Limb (tissue), 2 donors: ENCODE measurements around the gene CAP2.

Experiments
- DNase-seq, 2 donors: peaks; one replicate each; pipeline ENCODE4 v3.0.0-alpha.2; 2016; ENCODE audit errors: extremely low spot score in 2 of 2

The CAP2 gene, protein sequence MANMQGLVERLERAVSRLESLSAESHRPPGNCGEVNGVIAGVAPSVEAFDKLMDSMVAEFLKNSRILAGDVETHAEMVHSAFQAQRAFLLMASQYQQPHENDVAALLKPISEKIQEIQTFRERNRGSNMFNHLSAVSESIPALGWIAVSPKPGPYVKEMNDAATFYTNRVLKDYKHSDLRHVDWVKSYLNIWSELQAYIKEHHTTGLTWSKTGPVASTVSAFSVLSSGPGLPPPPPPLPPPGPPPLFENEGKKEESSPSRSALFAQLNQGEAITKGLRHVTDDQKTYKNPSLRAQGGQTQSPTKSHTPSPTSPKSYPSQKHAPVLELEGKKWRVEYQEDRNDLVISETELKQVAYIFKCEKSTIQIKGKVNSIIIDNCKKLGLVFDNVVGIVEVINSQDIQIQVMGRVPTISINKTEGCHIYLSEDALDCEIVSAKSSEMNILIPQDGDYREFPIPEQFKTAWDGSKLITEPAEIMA

DNA sequence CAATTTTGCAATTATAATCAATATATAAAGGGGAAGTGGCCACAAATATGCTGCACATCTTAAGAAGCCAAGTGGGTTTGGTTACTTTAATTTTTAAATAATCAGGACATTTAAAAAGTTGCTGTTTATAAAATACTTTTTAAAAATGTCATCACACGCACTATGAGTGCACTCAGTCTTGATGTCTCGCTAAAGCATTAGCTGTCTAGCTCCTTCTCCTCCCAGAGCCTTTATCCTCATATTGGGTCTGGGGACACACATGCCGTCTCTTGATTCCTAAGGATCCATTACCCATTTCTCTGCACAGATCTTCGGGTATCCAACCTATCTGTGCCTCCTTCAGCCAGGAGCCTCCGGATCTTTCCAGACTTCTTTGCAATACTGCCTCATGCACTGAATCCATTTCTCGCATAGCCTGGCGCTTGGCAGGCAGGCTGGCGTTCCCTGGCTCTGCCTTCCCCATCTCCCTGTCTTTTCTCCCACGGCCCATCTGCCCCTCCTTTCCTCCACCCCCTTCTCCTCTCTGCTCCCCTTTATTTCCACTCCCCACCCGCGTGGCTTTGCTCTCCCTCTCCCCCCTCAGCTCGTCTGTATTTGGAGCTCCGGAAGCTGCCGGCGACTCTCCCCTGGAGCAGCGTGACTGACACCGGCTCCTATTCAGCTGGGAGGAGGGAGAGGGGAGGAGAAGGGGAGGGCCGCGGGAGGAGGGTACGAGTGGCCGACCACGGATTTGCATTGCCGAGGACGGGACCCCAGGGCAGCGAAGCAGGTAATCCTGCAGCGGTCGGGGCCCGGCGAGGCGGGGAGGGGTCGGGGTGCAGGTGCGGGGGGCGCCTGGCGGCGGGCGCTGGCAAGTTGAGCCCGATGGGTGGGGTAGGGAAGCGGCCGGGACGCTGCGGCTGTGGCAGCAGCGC, at the start of gene CAP2:
Gene CAP2, plus strand, starts transcription at position 618 of the 914 bp plus-strand sequence. CDS start 27,961 bp downstream, outside the sequence.
- DNase-seq: peak; percentile 81 to 84

DNA sequence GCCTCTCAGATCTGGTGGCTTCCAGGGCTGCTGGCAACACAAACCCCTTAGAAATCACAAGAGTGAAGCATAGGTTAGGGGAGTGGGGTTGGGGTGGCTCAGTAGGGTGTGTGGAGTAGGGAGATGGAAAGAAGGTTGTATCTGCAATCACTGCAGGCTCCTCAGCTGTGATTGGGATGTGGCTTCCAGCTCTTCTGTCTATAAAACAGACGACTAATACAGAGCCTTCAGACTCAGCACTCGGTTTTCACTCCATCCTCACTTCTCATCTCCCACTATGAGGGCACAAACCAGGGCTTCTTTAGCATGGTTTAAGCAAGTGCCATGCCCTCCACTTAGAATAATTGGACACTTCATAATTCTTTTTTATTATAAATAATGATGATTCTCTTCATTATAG, 46.4 kb upstream of the CAP2 start:
- DNase-seq: no peak

- DNase-seq: no peak
These were observed 44.0 kb upstream of the CAP2 start for GRCh38 chr6:17349427-17349826.

GRCh38 chr6:17352302-17352701, 41.1 kb upstream of the CAP2 start:
- no peak for DNase-seq

- DNase-seq: no peak
These were observed 39.8 kb upstream of the CAP2 start for GRCh38 chr6:17353440-17354175.

GRCh38 chr6:17354700-17355403, 38.5 kb upstream of the CAP2 start:
- no peak for DNase-seq

DNA sequence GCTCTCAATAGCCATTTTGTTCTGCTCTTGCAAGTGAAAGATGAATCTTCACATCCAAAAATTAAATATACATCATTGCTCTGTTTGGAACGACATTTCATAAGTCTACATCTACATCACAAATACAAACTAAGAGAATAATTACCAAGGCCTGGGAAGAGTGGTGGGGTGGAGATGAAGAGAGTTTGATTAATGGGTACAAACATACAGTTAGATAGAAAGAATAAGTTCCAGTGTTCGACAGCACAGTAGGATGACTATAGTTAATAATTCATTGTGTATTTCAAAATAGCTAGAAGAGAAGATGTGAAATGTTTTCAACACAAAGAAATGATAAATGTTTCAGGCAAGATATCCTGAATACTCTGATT, 38.0 kb upstream of the CAP2 start:
- no peak for DNase-seq

DNA sequence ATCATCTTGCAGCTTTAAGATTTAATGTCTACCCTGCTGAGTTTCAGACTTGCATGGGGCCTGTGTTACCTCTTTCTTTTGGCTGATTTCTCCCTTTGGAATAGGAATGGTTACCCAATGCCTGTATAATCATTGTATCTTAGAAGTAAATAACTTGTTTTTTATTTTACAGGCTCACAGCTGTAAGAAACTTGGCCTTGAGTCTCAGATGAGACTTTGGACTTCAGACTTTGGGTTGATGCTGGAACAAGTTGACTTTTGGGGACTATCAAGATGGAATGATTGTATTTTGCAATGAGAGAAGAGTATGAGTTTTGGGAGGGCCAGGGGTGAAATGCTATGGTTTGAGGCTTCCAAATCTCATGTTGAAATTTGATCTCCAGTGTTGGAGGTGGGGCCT, 34.9 kb upstream of the CAP2 start:
- DNase-seq: no peak

DNA sequence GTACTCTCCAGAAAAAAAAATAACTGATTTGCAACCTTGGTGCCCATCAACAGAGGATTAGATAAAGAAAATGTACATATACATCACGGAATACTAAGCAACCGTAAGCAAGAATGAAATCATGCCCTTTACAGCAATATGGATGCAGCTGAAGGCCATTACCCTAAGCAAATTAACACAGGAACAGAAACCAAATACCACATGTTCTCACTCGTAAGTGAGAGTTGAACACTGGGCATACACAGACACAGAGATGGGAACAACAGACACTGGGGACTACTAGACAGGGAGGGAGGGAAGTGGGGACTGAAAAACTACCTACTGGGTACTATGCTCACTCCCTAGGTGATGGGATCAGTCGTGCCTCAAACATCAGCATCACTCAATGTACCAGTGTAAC, 32.8 kb upstream of the CAP2 start:
- DNase-seq: no peak

GRCh38 chr6:17361013-17361412, 32.4 kb upstream of the CAP2 start:
- DNase-seq: peak in 1 of 2 donors; percentile 5

GRCh38 chr6:17365961-17366360, 27.4 kb upstream of the CAP2 start:
- no peak for DNase-seq

DNA sequence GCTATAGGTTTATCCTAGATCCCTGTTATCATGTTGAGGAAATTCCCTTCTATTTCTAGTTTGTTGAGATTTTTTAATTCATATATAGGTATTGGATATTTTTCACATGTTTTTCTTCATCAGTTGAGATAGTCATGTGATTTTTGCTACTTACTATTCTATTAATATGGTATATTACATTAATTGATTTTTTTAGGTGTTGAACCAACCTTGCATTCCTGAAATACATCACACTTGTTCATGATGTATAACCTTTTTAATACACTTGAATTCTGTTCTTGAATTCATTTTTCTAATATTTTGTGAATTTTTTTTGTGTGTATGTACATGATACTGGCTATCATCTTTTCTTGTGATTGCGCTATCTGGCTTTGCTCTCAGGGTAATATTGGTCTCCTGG, 25.5 kb upstream of the CAP2 start:
- DNase-seq: no peak

- no peak for DNase-seq
These were observed 11.8 kb upstream of the CAP2 start for GRCh38 chr6:17381424-17382147.

- peak; percentile 29 to 44 for DNase-seq
These were observed 7.7 kb upstream of the CAP2 start for GRCh38 chr6:17385660-17386059.

- no peak for DNase-seq
These were observed 5.0 kb upstream of the CAP2 start for GRCh38 chr6:17388365-17388764.

DNA sequence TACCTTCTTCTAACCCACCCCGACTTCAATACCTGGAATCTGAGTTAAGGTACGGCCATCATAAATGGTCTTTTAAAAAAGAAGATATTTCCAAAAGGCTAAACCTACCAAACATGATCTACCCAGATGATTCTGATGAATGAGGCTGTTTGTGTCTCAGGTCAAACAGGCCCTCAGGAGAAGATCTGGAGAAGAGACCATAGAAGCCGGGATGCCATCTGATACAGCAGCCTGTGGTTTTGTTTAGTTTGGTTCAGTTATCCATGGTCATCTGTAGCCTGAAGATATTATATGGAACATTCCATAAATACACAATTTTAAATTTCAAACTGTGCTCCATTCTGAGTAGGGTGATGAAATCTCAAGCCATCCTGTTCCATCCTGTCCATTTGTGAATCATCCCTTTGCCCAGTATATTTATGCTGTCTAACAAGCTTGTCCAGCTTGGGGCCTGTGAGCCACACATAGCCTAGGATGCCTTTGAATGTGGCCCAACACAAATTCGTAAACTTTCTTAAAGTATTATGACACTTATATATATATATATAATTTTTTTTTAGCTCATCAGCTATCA, 4.0 kb upstream of the CAP2 start:
- DNase-seq: no peak

DNA sequence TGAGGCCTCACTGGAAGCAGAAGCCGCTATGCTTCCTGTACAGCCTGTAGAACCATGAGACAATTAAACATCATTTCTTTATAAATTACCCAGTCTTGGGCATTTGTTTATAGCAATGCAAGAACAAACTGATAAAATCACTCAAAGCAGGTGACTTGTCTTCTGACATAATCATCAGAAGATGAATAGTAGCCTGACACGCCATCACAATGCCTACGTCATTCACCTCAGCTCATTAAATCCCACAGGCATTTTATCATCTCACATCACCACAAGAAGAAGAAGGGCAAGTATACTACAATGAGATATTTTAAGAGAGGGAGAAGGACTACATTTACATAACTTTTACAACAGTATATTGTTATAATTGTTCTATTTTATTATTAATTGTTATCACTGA, 3.1 kb upstream of the CAP2 start:
- no peak for DNase-seq

GRCh38 chr6:17391976-17392375, 1.4 kb upstream of the CAP2 start:
- DNase-seq: no peak

DNA sequence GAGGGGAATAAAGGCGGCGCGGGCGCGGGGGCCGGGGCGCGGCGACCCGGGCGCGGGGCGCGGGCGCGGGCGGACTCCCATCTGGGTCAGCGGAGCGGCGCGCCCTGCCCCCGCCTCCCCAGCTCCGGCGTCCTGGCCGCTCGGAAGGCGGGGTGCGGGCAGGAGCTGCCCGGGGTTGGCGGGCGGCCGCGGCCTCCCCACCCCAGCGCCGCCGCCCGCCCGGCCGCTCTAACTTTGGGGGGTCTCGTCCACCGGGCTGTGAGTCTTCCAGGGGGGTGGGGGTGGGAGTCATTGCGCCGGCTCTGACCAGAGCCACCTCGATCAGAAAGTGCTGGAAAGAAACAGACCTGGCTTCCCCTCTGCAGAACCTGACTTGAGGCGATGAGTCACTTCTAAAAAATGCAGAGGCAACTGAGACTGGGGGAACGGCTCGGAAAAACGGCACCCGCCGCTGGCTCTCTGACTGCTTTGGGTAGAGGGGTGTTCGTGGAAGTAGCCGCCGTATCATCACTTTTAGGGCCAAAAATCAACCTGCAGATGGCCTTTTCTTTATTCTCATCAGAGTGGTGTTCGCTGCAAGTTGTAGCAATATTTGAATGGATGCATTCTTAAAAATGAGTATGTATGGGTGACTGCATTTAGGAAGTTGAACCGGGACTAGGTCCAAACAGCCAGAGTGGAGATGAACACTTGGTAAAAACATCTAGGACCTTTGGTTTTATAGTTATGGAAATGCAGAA, 667 bp downstream of the CAP2 start:
- DNase-seq: peak; percentile 53 to 67
